RPMI7951 (cell line): ENCODE data around the gene ZNF655. TPM values are rescaled to one million over a fixed set of nuclear protein-coding genes. Genes with fewer than 3 reads are reported as not detected.
"Not testable (repeated sequence)": the region's sequence is repeated elsewhere in the genome, so short reads cannot be mapped to it uniquely, and the experiment has no call there.

Experiments
- DNase-seq: peaks from one replicate; pipeline ENCODE4 v3.0.0-alpha.2; 2012; ENCODE audit warnings: low read depth
- total RNA-seq: library from RNA; depleted of rRNA; stranded (reverse); fragments of >200 nt; shearing (Covaris generic); gene quantifications from 2 replicates; pipeline ENCODE4 v1.2.3, GENCODE V29; 2014; rRNA removed

The ZNF655 gene
- 44.4 and 49.5 TPM in 2 replicates for total RNA-seq

- DNase-seq = peak; percentile 88
Observed at GRCh38 chr7:99558306-99559174, at the start of gene ZNF655. Gene ZNF655, plus strand, starts transcription at chr7:99558642. Its CDS starts 1,918 bp downstream, at chr7:99560560.

- DNase-seq = no peak
Observed at GRCh38 chr7:99514050-99514449, 44.4 kb upstream of the ZNF655 start.

GRCh38 chr7:99521399-99521798, 37.0 kb upstream of the ZNF655 start:
- no peak for DNase-seq

- no peak for DNase-seq
Observed at GRCh38 chr7:99525713-99526440, 32.6 kb upstream of the ZNF655 start.

GRCh38 chr7:99531354-99531765, 27.1 kb upstream of the ZNF655 start:
- no peak for DNase-seq

GRCh38 chr7:99535667-99536066, 22.8 kb upstream of the ZNF655 start:
- DNase-seq = no peak

GRCh38 chr7:99539213-99539811, 19.1 kb upstream of the ZNF655 start:
- DNase-seq = no peak

GRCh38 chr7:99540542-99540941, 17.9 kb upstream of the ZNF655 start:
- no peak for DNase-seq

- no peak for DNase-seq
Observed at GRCh38 chr7:99541212-99541611, 17.2 kb upstream of the ZNF655 start.

- DNase-seq = no peak
Observed at GRCh38 chr7:99543081-99543671, 15.3 kb upstream of the ZNF655 start.

- DNase-seq = no peak
Observed at GRCh38 chr7:99543916-99544315, 14.5 kb upstream of the ZNF655 start.

GRCh38 chr7:99545308-99545707, 13.1 kb upstream of the ZNF655 start:
- not testable (repeated sequence) for DNase-seq

- DNase-seq = not testable (repeated sequence)
Observed at GRCh38 chr7:99549545-99549944, 8.9 kb upstream of the ZNF655 start.

GRCh38 chr7:99551334-99551733, 7.1 kb upstream of the ZNF655 start:
- no peak for DNase-seq

- DNase-seq = peak; percentile 96
Observed at GRCh38 chr7:99551767-99552463, 6.5 kb upstream of the ZNF655 start, which contains the start of gene FAM200A. Gene FAM200A, minus strand, starts transcription at chr7:99552114. Its CDS starts 3,707 bp downstream, at chr7:99548407.

- DNase-seq = no peak
Observed at GRCh38 chr7:99553039-99553438, 5.4 kb upstream of the ZNF655 start.

- DNase-seq = no peak
Observed at GRCh38 chr7:99554939-99555338, 3.5 kb upstream of the ZNF655 start.

GRCh38 chr7:99557196-99557607, 1.2 kb upstream of the ZNF655 start:
- no peak for DNase-seq

- peak; percentile 22 for DNase-seq
Observed at GRCh38 chr7:99557940-99558305, 519 bp upstream of the ZNF655 start.

- peak; percentile 22 for DNase-seq
Observed at GRCh38 chr7:99559175-99559915, 903 bp downstream of the ZNF655 start.
